Fibroblast of mammary gland (primary cell): ENCODE measurements around the gene RNPS1.

ENCODE experiments used
- DNase-seq: peaks from one replicate; pipeline ENCODE4 v3.0.0-alpha.2; 2010; ENCODE audit warnings: low read depth
- H3K4me3 ChIP-seq: 2 replicates; pipeline ENCODE4 v1.5.1; 2011; ENCODE audit warnings: low read depth, mild to moderate bottlenecking, low read length, moderate library complexity; ENCODE audit not compliant: control insufficient read depth
- TF ChIP-seq, protein P1 (sequence below): conservative IDR thresholded peaks from 2 replicates; pipeline ENCODE4 v1.5.1; 2011; ENCODE audit warnings: low read depth, low read length, inconsistent platforms; ENCODE audit not compliant: control insufficient read depth, insufficient read depth

The RNPS1 gene

DNA sequence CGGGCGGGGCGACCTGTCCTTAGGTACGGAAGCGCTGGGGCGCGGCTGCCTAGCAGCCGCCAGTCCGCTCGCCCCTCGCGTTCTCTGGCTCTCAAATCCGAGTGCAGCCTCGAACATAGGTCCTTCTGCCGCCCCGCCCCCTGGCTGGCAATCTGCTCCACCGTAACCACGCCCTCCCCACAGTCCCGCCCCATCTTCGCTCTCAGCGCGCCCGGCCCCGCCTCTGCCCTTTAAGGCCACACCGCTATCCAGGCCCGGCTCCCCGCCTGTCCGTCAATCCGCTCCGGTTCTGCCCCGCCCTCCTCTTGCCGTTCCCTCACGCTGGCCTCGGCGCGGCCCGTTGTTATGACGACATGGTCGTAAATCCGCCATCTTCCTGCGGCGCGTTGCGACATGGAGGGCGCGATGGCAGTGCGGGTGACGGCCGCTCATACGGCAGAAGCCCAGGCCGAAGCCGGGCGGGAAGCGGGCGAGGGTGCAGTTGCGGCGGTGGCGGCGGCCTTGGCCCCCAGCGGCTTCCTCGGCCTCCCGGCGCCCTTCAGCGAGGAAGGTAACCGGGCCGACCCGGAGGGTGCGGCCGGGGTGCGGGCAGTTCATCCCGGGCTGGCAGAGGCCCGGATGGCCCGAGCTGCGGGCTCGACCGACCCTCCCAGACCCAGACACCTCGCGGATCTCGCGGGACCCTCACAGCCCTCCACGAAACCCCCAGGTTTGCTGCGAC, 44.5 kb downstream of the RNPS1 start, which contains the start of gene E4F1:
E4F1 (plus strand) TSS at position 371 of the 721 bp plus-strand sequence; CDS start at position 394, 23 bp downstream.
- H3K4me3 ChIP-seq = peak within 1 kb of the TSS; percentile 82
- TF ChIP-seq, protein P1, sequence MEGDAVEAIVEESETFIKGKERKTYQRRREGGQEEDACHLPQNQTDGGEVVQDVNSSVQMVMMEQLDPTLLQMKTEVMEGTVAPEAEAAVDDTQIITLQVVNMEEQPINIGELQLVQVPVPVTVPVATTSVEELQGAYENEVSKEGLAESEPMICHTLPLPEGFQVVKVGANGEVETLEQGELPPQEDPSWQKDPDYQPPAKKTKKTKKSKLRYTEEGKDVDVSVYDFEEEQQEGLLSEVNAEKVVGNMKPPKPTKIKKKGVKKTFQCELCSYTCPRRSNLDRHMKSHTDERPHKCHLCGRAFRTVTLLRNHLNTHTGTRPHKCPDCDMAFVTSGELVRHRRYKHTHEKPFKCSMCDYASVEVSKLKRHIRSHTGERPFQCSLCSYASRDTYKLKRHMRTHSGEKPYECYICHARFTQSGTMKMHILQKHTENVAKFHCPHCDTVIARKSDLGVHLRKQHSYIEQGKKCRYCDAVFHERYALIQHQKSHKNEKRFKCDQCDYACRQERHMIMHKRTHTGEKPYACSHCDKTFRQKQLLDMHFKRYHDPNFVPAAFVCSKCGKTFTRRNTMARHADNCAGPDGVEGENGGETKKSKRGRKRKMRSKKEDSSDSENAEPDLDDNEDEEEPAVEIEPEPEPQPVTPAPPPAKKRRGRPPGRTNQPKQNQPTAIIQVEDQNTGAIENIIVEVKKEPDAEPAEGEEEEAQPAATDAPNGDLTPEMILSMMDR = no peak

DNA sequence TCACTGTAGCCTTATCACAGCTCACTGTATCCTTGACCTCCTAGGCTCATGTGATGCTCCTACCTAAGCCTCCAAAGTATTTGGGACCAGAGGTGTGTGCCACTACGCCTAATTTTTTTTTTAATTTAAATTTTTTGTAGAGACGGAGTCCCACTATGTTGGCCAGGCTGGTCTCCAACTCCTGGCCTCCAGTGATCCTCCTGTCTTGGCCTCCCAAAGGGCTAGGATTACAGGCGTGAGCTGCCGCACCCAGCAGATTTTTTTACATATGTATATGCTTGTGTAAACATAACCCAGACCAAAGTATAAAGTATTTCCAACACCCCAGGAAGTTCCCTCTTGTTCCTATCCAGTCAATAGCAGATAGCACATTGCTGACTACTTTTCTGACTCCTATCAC, 51.6 kb downstream of the RNPS1 start:
- TF ChIP-seq, protein P1 = no peak
- no peak overlapping the region for H3K4me3 ChIP-seq
- no peak for DNase-seq

More for the DNA sequence above, 44.5 kb downstream of the RNPS1 start, which contains the start of gene E4F1:
- peak; percentile 99 for DNase-seq

DNA sequence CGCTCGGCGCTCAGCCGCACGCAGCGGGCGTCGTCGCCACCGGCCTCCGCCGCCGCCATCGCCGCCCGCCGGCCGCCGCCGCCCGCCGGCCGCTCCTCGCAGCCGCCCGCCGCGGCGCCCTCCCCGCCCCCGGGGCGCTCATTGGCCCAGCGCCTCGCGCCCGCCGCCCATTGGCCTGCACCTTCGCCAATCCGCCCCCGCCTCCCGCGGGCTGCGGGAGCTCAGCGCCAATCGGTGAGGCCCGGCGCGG, 53.3 kb downstream of the RNPS1 start, which contains the start of gene PGP:
PGP (minus strand) TSS at position 122 of the 250 bp plus-strand sequence; CDS start at position 59, 63 bp downstream.
- peak within 1 kb of the TSS; percentile 72 for H3K4me3 ChIP-seq
- TF ChIP-seq, protein P1 = no peak
- DNase-seq = no peak

DNA sequence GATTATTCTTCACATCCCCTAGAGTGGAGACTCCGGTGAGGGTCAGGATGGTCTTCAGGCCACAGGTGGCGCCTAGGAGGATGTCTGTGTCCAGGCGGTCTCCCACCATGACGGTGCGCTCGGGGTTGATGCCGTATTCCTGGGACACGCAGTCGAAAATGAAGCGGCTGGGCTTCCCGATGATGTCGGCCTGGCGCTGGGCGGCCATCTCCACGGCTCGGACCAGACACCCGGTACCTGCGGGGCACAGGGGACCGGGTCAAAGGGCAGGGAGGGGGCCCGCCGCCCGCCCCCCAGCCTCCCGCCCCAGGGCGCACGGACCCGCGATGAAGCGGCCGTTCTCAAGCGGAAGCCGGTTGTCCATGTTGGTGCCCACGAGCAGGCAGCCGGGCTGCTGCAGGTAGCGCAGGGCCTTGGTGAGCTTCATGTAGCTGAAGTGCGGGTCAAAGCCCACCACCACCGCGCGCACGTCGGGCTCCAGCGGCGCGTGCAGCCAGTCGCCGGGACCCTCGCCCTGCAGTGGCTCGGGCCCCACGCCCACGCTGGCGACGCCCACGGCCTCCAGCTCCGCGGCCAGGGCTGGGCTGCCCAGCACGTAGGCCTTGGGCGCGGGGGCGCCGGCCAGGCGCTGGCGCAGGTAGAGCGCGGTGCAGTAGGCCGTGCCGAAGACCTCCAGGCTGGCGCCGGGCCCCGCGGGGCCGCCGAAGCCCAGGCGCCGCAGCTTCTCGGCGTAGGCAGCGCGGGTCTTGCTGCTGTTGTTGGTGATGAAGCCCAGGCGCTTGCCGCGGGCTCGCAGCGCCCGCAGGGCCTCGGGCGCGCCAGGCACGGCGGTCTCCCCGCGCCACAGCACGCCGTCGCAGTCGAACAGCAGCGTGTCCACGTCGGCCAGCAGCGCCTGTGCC, 53.9 kb downstream of the RNPS1 start:
- DNase-seq = no peak
- H3K4me3 ChIP-seq = peak overlapping the region; percentile 69
- TF ChIP-seq, protein P1 = no peak

DNA sequence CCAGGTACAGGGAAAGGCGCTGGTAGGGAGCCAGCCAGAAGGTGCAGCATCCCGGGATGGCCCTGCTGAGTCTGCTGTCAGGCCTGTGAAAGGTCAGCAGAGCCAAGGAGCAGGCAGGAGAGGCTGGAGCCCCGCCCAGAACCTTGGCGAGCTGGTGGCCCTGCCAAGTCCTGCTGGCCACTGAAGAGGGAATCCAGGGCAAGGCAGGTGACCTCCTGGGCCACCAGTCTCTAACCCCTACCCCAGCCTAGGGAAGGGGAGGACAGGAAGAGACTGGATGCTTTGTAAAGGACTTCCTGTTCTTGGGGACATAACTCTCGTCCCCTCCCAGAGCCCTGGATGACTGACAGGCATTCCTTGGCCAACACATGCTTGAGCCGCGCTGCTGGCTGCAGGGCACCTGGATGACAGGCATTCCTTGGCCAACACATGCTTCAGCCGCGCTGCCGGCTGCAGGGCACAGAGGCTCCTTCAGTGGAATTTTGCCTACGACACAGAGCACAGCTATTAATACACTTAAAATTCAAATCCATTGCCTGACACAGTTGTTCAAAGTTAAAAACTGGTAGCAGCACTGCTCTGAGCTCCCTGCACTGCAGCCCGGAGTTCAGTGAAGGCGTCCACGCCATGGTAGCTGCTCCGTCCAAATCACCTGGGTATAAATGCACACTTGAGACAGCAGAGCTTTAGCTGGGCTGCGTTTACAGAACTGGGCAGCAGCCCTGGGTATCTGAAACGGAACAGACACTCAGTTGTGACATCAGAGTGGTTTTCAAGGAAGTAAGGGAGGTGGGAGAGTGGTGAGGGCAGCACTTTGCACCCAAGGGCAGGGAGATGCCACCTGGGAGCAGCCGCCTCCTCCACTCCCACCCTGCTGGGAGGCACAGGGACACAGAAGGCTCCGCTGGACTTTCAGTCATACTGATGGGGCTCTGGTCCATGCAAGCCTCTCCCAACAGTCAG, 55.3 kb downstream of the RNPS1 start:
- no peak for DNase-seq
- TF ChIP-seq, protein P1 = no peak
- H3K4me3 ChIP-seq = peak overlapping the region; percentile 69

DNA sequence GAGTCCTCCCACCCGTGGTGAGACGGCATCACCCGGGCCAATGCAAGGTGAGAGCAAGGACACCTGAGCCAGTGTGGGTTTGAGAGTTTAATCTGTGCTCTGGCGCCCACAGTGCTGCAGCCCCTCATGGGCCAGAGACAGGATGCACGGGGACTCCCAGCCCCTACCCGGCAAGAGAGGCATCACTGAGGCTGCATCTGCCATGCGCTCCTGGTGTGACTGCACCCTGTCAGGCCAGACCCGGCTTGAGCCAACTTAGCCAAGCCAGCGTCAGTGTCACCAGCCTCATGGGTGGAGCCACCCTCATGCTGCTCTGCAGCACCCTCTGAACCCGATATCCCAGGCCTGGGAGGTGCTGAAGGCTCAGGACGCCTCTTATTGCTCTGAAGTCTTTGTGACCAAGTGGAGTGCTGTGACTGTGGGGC, 56.0 kb downstream of the RNPS1 start:
- TF ChIP-seq, protein P1 = no peak
- no peak for DNase-seq
- no peak overlapping the region for H3K4me3 ChIP-seq
